Astrocyte (in vitro differentiated cells and primary cell): ENCODE data around the gene KCNJ5. TPM values are rescaled to one million over a fixed set of nuclear protein-coding genes. Genes with fewer than 3 reads are reported as not detected.

Experiments
- DNase-seq: peaks from one replicate; pipeline ENCODE4 v3.0.0-alpha.2; 2010; ENCODE audit warnings: low read depth
- FAIRE-seq: peaks from 2 replicates; lab custom pipeline; 2011; peaks lifted over from hg19 to GRCh38; lab: Jason Lieb, UNC
- H2AFZ ChIP-seq: 2 replicates; pipeline ENCODE4 v1.6.0; 2012; ENCODE audit warnings: low read depth, low read length, inconsistent platforms
- H3K27ac ChIP-seq: 2 replicates; pipeline ENCODE4 v1.5.1; 2011; ENCODE audit warnings: low read depth, low read length, inconsistent platforms
- H3K27me3 ChIP-seq: 2 replicates; pipeline ENCODE4 v1.6.0; 2011; ENCODE audit warnings: low read length, inconsistent platforms; ENCODE audit not compliant: insufficient read depth
- H3K36me3 ChIP-seq: 2 replicates; pipeline ENCODE4 v1.5.1; 2011; ENCODE audit warnings: low read length, inconsistent platforms; ENCODE audit not compliant: insufficient read depth
- H3K4me1 ChIP-seq: 2 replicates; pipeline ENCODE4 v1.5.1; 2011; ENCODE audit warnings: low read length, inconsistent platforms; ENCODE audit not compliant: insufficient read depth
- H3K4me2 ChIP-seq: 2 replicates; pipeline ENCODE4 v1.6.0; 2012; ENCODE audit warnings: low read length, inconsistent platforms
- H3K4me3 ChIP-seq: 2 replicates; pipeline ENCODE4 v1.5.1; 2011; ENCODE audit warnings: low read depth, mild to moderate bottlenecking, low read length, inconsistent platforms; ENCODE audit not compliant: insufficient read depth
- H3K79me2 ChIP-seq: 2 replicates; pipeline ENCODE4 v1.6.0; 2012; ENCODE audit warnings: mild to moderate bottlenecking, low read length, inconsistent platforms; ENCODE audit not compliant: insufficient read depth
- H3K9ac ChIP-seq: 2 replicates; pipeline ENCODE4 v1.6.0; 2012; ENCODE audit warnings: mild to moderate bottlenecking, low read length, inconsistent platforms
- H3K9me3 ChIP-seq: 2 replicates; pipeline ENCODE4 v1.5.1; 2012; ENCODE audit warnings: low read depth, mild to moderate bottlenecking, low read length, inconsistent platforms; ENCODE audit not compliant: insufficient read depth
- H4K20me1 ChIP-seq: 2 replicates; pipeline ENCODE4 v1.6.0; 2012; ENCODE audit warnings: low read length, inconsistent platforms; ENCODE audit not compliant: insufficient read depth
- H3K27ac Mint-ChIP-seq: one replicate; pipeline ENCODE4 v1.8.0; 2021; ENCODE audit warnings: mild to moderate bottlenecking, mixed read lengths; ENCODE audit not compliant: unreplicated experiment
- H3K27me3 Mint-ChIP-seq: one replicate; pipeline ENCODE4 v1.8.0; 2021; ENCODE audit warnings: low read depth, mixed read lengths; ENCODE audit not compliant: unreplicated experiment
- H3K36me3 Mint-ChIP-seq: one replicate; pipeline ENCODE4 v1.8.0; 2021; ENCODE audit warnings: low read depth, mixed read lengths; ENCODE audit not compliant: unreplicated experiment
- H3K4me1 Mint-ChIP-seq: one replicate; pipeline ENCODE4 v1.8.0; 2021; ENCODE audit warnings: low read depth, mixed read lengths; ENCODE audit not compliant: unreplicated experiment
- H3K4me3 Mint-ChIP-seq: one replicate; pipeline ENCODE4 v1.8.0; 2021; ENCODE audit warnings: mild to moderate bottlenecking, moderate library complexity, mixed read lengths; ENCODE audit not compliant: unreplicated experiment
- H3K9me3 Mint-ChIP-seq: one replicate; pipeline ENCODE4 v1.8.0; 2021; ENCODE audit warnings: mild to moderate bottlenecking, mixed read lengths; ENCODE audit not compliant: unreplicated experiment
- CTCF ChIP-seq: IDR thresholded peaks from 2 replicates; pipeline ENCODE4 v1.5.1; 2011; ENCODE audit warnings: low read depth, mild to moderate bottlenecking, inconsistent platforms, low read length, moderate library complexity; ENCODE audit not compliant: insufficient read depth
- EZH2 ChIP-seq: IDR thresholded peaks from 2 replicates; pipeline ENCODE4 v1.6.1; 2012; ENCODE audit warnings: mild to moderate bottlenecking, low read length, inconsistent platforms; ENCODE audit not compliant: insufficient read depth
- total RNA-seq: library from RNA; stranded (reverse); gene quantifications from 2 replicates; pipeline ENCODE4 v1.2.1, GENCODE V29; 2021

Gene KCNJ5
- total RNA-seq, 1 donor from 2014 or later: 1.4 TPM

GRCh38 chr11:128898580-128899344, 7.6 kb downstream of the KCNJ5 start:
- peaks cover 16% of the 10 kb centered on the region for H3K4me1 ChIP-seq
- no peaks in the 10 kb centered on the region for H3K36me3 ChIP-seq
- FAIRE-seq (no peak), DNase-seq (peak; percentile 43)
- H3K9me3 ChIP-seq: no peaks in the 10 kb centered on the region
- H3K27me3 Mint-ChIP-seq: peaks cover 32% of the 10 kb centered on the region
- no peak overlapping the region for H3K4me3 Mint-ChIP-seq
- H3K36me3 Mint-ChIP-seq: peaks cover 3% of the 10 kb centered on the region
- no peak overlapping the region for H3K4me3 ChIP-seq
- no peak overlapping the region for H3K27ac Mint-ChIP-seq
- no peak overlapping the region for H2AFZ ChIP-seq
- H3K9ac ChIP-seq: no peak overlapping the region
- peaks cover 24% of the 10 kb centered on the region for H3K4me1 Mint-ChIP-seq
- no peak overlapping the region for H3K27ac ChIP-seq
- no peaks in the 10 kb centered on the region for H3K79me2 ChIP-seq
- H3K4me2 ChIP-seq: no peak overlapping the region
- no peak for TF ChIP-seq EZH2
- no peak for TF ChIP-seq CTCF
- peaks cover under 1% of the 10 kb centered on the region for H3K27me3 ChIP-seq
- H4K20me1 ChIP-seq: no peaks in the 10 kb centered on the region
- H3K9me3 Mint-ChIP-seq: no peaks in the 10 kb centered on the region

GRCh38 chr11:128900468-128900867, 9.3 kb downstream of the KCNJ5 start:
- Mint-ChIP-seq H3K4me1 (peaks cover 36% of the 10 kb centered on the region), H3K9me3 (no peaks in the 10 kb centered on the region), H3K27ac (no peak overlapping the region), H3K4me3 (no peak overlapping the region), H3K27me3 (peaks cover 29% of the 10 kb centered on the region), H3K36me3 (peaks cover 3% of the 10 kb centered on the region)
- FAIRE-seq: no peak
- no peaks in the 10 kb centered on the region for H3K79me2 ChIP-seq
- H3K27ac ChIP-seq: no peak overlapping the region
- H3K4me2 ChIP-seq: no peak overlapping the region
- no peaks in the 10 kb centered on the region for H3K36me3 ChIP-seq
- H3K4me3 ChIP-seq: no peak overlapping the region
- no peaks in the 10 kb centered on the region for H3K9me3 ChIP-seq
- H3K4me1 ChIP-seq: peaks cover 25% of the 10 kb centered on the region
- H3K27me3 ChIP-seq: no peaks in the 10 kb centered on the region
- DNase-seq: no peak
- H4K20me1 ChIP-seq: no peaks in the 10 kb centered on the region
- no peak overlapping the region for H3K9ac ChIP-seq
- H2AFZ ChIP-seq: no peak overlapping the region
- TF ChIP-seq EZH2: no peak
- no peak for TF ChIP-seq CTCF
